ENCODE results near the gene MESP2.
"Not testable (repeated sequence)": the region's sequence is repeated elsewhere in the genome, so short reads cannot be mapped to it uniquely, and the experiment has no call there.

MESP2 gene

DNA sequence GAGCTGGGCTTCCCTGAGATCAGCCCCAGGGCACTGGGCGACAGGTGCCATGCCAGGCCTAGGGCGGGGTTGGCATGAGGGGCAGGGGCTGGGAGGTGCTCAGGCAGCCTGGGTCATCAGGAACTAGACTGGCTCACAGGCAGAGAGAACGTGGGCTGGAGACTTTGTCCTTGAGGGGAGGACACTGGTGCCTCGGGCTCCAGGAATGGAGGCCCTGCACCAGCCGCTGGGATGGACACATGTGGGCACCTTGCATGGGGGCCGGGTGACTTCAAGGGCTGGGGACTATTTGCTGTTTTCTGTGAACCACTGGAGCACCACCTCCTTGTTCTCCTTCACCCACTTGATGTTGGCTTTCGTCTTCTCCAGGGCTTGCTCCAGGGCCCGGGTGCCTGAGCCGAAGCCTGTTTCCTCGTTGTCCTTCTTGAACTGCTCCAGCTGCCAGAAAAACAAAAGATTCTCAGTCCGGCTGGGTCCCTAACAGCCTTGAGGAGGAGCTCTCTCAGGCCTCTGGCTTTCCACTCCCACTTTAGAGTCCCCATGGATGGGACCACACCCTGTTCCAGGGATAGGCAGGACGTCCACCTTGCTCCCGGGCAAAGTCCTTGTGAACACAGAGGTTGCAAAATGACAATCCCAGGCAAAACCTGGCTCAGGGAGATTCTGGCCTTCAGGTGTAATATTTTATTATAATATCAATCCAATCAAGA, 9.1 kb downstream of the MESP2 start:
- H3K4me3 ChIP-seq (ENCODE audit: low read length, poor library complexity, severe bottlenecking) = no peak overlapping the region
- H3K36me3 ChIP-seq (ENCODE audit: insufficient read depth, low read length) = no peaks in the 10 kb centered on the region
- no peaks in the 10 kb centered on the region for H3K9me3 ChIP-seq (ENCODE audit: insufficient read depth, low read depth, low read length)
- H3K4me1 ChIP-seq (ENCODE audit: insufficient read depth, low read length, poor library complexity, severe bottlenecking) = no peaks in the 10 kb centered on the region
- H3K9ac ChIP-seq (ENCODE audit: low read depth, low read length, poor library complexity, severe bottlenecking) = no peak overlapping the region
- no peaks in the 10 kb centered on the region for H3K9me2 ChIP-seq (replicated peaks; ENCODE audit: low read depth, low read length)
- no peaks in the 10 kb centered on the region for H3K79me2 ChIP-seq (ENCODE audit: insufficient read depth, low read length)
- H3K27me3 ChIP-seq (ENCODE audit: insufficient read depth, low read length, poor library complexity, severe bottlenecking) = no peaks in the 10 kb centered on the region
- TF ChIP-seq, protein P1, sequence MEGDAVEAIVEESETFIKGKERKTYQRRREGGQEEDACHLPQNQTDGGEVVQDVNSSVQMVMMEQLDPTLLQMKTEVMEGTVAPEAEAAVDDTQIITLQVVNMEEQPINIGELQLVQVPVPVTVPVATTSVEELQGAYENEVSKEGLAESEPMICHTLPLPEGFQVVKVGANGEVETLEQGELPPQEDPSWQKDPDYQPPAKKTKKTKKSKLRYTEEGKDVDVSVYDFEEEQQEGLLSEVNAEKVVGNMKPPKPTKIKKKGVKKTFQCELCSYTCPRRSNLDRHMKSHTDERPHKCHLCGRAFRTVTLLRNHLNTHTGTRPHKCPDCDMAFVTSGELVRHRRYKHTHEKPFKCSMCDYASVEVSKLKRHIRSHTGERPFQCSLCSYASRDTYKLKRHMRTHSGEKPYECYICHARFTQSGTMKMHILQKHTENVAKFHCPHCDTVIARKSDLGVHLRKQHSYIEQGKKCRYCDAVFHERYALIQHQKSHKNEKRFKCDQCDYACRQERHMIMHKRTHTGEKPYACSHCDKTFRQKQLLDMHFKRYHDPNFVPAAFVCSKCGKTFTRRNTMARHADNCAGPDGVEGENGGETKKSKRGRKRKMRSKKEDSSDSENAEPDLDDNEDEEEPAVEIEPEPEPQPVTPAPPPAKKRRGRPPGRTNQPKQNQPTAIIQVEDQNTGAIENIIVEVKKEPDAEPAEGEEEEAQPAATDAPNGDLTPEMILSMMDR (conservative IDR thresholded peaks at IDR 0.05; ENCODE audit: low read length) = no peak
- TF ChIP-seq EZH2phosphoT487 (IDR thresholded peaks at IDR 0.05; ENCODE audit: borderline replicate concordance) = no peak
- H3F3A ChIP-seq (ENCODE audit: low read depth) = no peaks in the 10 kb centered on the region
- H4K20me1 ChIP-seq (ENCODE audit: insufficient read depth, low read length, poor library complexity, severe bottlenecking) = no peaks in the 10 kb centered on the region
- no peak overlapping the region for H3K4me2 ChIP-seq (ENCODE audit: low read depth, low read length, poor library complexity, severe bottlenecking)
- H2AFZ ChIP-seq (ENCODE audit: low read length) = no peak overlapping the region

DNA sequence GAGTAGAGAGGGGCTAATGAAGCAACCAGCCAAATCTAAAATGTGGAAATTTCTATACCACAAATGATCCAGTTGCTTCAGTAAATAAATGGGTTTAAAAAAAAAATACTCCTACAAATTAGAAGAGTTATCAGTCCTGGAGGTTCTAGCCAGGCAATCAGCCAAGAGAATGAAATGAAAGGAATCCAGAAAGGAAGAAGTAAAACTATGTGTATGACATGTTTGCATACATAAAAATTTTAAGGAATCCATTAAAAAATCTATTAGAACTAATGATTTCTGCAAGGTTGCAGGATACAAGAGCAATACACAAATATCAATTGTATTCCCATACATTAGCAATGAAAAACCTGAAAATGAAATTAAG, 9.6 kb downstream of the MESP2 start:
- H3K4me2 ChIP-seq (ENCODE audit: low read depth, low read length, poor library complexity, severe bottlenecking) = no peak overlapping the region
- TF ChIP-seq, protein P1 (conservative IDR thresholded peaks at IDR 0.05; ENCODE audit: low read length) = no peak
- TF ChIP-seq EZH2phosphoT487 (IDR thresholded peaks at IDR 0.05; ENCODE audit: borderline replicate concordance) = no peak
- no peak overlapping the region for H3K4me3 ChIP-seq (ENCODE audit: low read length, poor library complexity, severe bottlenecking)
- no peaks in the 10 kb centered on the region for H3K79me2 ChIP-seq (ENCODE audit: insufficient read depth, low read length)
- no peak overlapping the region for H3K9ac ChIP-seq (ENCODE audit: low read depth, low read length, poor library complexity, severe bottlenecking)
- H3K4me1 ChIP-seq (ENCODE audit: insufficient read depth, low read length, poor library complexity, severe bottlenecking) = no peaks in the 10 kb centered on the region
- no peaks in the 10 kb centered on the region for H3F3A ChIP-seq (ENCODE audit: low read depth)
- no peaks in the 10 kb centered on the region for H3K27me3 ChIP-seq (ENCODE audit: insufficient read depth, low read length, poor library complexity, severe bottlenecking)
- H4K20me1 ChIP-seq (ENCODE audit: insufficient read depth, low read length, poor library complexity, severe bottlenecking) = no peaks in the 10 kb centered on the region
- H3K36me3 ChIP-seq (ENCODE audit: insufficient read depth, low read length) = no peaks in the 10 kb centered on the region
- no peak overlapping the region for H2AFZ ChIP-seq (ENCODE audit: low read length)
- no peaks in the 10 kb centered on the region for H3K9me2 ChIP-seq (replicated peaks; ENCODE audit: low read depth, low read length)
- H3K9me3 ChIP-seq (ENCODE audit: insufficient read depth, low read depth, low read length) = no peaks in the 10 kb centered on the region

DNA sequence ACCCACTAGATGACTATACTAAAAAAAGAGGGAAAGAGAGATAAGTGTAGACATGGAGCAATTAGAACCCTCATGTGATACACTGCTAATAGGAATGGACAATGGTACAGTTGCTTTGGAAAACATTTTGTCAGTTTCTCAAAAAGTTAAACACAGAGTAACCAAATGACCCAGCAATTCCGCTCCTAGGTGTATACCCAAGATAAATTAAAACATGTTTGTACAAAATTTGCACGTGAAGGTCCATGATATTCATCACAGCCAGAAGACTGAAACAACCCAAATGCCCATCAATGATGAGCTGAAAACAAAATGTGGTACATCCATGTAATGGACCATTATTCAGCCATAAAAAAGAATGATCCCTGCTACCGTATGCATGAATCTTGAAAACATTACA, 11.8 kb downstream of the MESP2 start:
- Histone ChIP-seq H3K4me2 (ENCODE audit: low read depth, low read length, poor library complexity, severe bottlenecking) (no peak overlapping the region), H2AFZ (ENCODE audit: low read length) (no peak overlapping the region), H3K9me2 (replicated peaks; ENCODE audit: low read depth, low read length) (no peaks in the 10 kb centered on the region), H3K9me3 (ENCODE audit: insufficient read depth, low read depth, low read length) (no peaks in the 10 kb centered on the region), H4K20me1 (ENCODE audit: insufficient read depth, low read length, poor library complexity, severe bottlenecking) (no peaks in the 10 kb centered on the region), H3K4me3 (ENCODE audit: low read length, poor library complexity, severe bottlenecking) (no peak overlapping the region), H3K9ac (ENCODE audit: low read depth, low read length, poor library complexity, severe bottlenecking) (no peak overlapping the region), H3K4me1 (ENCODE audit: insufficient read depth, low read length, poor library complexity, severe bottlenecking) (no peaks in the 10 kb centered on the region), H3K36me3 (ENCODE audit: insufficient read depth, low read length) (no peaks in the 10 kb centered on the region), H3K27me3 (ENCODE audit: insufficient read depth, low read length, poor library complexity, severe bottlenecking) (no peaks in the 10 kb centered on the region), H3K79me2 (ENCODE audit: insufficient read depth, low read length) (no peaks in the 10 kb centered on the region), H3F3A (ENCODE audit: low read depth) (no peaks in the 10 kb centered on the region)
- no peak for TF ChIP-seq EZH2phosphoT487 (IDR thresholded peaks at IDR 0.05; ENCODE audit: borderline replicate concordance)
- TF ChIP-seq, protein P1 (conservative IDR thresholded peaks at IDR 0.05; ENCODE audit: low read length) = no peak

DNA sequence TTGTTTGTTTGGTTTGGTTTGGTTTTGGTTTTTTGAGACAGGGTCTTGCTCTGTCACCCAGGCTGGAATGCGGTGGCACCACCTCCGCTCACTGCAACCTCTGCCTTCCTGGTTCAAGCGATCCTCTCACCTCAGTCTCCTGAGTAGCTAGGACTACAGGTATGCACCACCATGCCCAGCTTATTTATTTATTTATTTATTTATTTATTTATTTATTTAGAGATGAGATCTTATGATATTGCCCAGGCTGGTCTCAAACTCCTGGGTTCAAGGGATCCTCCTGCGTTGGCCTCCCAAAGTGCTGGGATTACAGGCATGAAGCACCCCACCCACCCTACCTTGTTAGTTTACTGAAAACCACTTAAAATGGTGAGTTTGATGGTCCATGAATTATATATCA, 12.5 kb downstream of the MESP2 start:
- H3K4me2 ChIP-seq (ENCODE audit: low read depth, low read length, poor library complexity, severe bottlenecking); H3K79me2 ChIP-seq (ENCODE audit: insufficient read depth, low read length); H3F3A ChIP-seq (ENCODE audit: low read depth); H3K36me3 ChIP-seq (ENCODE audit: insufficient read depth, low read length); H3K4me3 ChIP-seq (ENCODE audit: low read length, poor library complexity, severe bottlenecking); H3K9me2 ChIP-seq (replicated peaks; ENCODE audit: low read depth, low read length); H2AFZ ChIP-seq (ENCODE audit: low read length); H4K20me1 ChIP-seq (ENCODE audit: insufficient read depth, low read length, poor library complexity, severe bottlenecking); H3K9ac ChIP-seq (ENCODE audit: low read depth, low read length, poor library complexity, severe bottlenecking); H3K4me1 ChIP-seq (ENCODE audit: insufficient read depth, low read length, poor library complexity, severe bottlenecking); H3K9me3 ChIP-seq (ENCODE audit: insufficient read depth, low read depth, low read length); H3K27me3 ChIP-seq (ENCODE audit: insufficient read depth, low read length, poor library complexity, severe bottlenecking): not testable (repeated sequence)
